Tibial artery (tissue), 4 donors: ENCODE measurements around the gene PDE4B.

ENCODE experiments used
- DNase-seq, 2 donors: peaks; one replicate each; pipeline ENCODE4 v3.0.0-alpha.2; 2019
- H3K27ac ChIP-seq, 2 donors: fragments of 200-600 bp; sonication (generic) in 1 of 2; 1 replicate in 1 of 2; 2 replicates in 1 of 2; pipeline ENCODE4 v1.5.1; 2018 to 2019; ENCODE audit warnings: mild to moderate bottlenecking in 1 of 2
- H3K27me3 ChIP-seq, 2 donors: fragments of 200-600 bp; sonication (generic) in 1 of 2; one replicate each; pipeline versions ENCODE4 v1.5.1 to v1.6.0; 2016 to 2019
- H3K36me3 ChIP-seq, 3 donors: fragments of 200-600 bp; sonication (generic) in 2 of 3; one replicate each; pipeline ENCODE4 v1.5.1; 2016 to 2019; ENCODE audit warnings: mild to moderate bottlenecking in 2 of 3
- H3K4me1 ChIP-seq, 4 donors: fragments of 200-600 bp; sonication (generic) in 2 of 4; 1 replicate in 3 of 4; 2 replicates in 1 of 4; pipeline ENCODE4 v1.5.1; 2016 to 2019
- H3K4me3 ChIP-seq, 2 donors: fragments of 200-600 bp; sonication (generic) in 1 of 2; 1 replicate in 1 of 2; 2 replicates in 1 of 2; pipeline ENCODE4 v1.5.1; 2018 to 2019; ENCODE audit warnings: mild to moderate bottlenecking in 2 of 2
- H3K9me3 ChIP-seq, 3 donors: fragments of 200-600 bp; sonication (generic) in 1 of 3; one replicate each; pipeline ENCODE4 v1.5.1; 2016 to 2019
- intact Hi-C: fragments of 100-400 bp; cut with DNase I; formaldehyde crosslinking; loops from one replicate; pipeline ENCODE4 v1.15.0; 2023; ENCODE audit warnings: low total_unique reads
- TF ChIP-seq, protein P1 (sequence below), 2 experiments: fragments of 200-600 bp in 1 of 2; fragments of 450-650 bp in 1 of 2; IDR thresholded peaks; one replicate each; pipeline ENCODE4 v1.5.1; 2017 to 2019; ENCODE audit warnings: antibody characterized with exemption in 2 of 2, mild to moderate bottlenecking in 1 of 2, moderate library complexity in 1 of 2

The PDE4B gene

GRCh38 chr1:66073388-66073787, 280.7 kb downstream of the PDE4B start:
- TF ChIP-seq, protein P1, sequence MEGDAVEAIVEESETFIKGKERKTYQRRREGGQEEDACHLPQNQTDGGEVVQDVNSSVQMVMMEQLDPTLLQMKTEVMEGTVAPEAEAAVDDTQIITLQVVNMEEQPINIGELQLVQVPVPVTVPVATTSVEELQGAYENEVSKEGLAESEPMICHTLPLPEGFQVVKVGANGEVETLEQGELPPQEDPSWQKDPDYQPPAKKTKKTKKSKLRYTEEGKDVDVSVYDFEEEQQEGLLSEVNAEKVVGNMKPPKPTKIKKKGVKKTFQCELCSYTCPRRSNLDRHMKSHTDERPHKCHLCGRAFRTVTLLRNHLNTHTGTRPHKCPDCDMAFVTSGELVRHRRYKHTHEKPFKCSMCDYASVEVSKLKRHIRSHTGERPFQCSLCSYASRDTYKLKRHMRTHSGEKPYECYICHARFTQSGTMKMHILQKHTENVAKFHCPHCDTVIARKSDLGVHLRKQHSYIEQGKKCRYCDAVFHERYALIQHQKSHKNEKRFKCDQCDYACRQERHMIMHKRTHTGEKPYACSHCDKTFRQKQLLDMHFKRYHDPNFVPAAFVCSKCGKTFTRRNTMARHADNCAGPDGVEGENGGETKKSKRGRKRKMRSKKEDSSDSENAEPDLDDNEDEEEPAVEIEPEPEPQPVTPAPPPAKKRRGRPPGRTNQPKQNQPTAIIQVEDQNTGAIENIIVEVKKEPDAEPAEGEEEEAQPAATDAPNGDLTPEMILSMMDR (IDR thresholded peaks at IDR 0.05) = no peak
- Histone ChIP-seq H3K27me3 (no peaks in the 10 kb centered on the region), H3K27ac (no peak overlapping the region), H3K4me1 (no peaks in the 10 kb centered on the region), H3K4me3 (no peak overlapping the region), H3K36me3 (no peaks in the 10 kb centered on the region), H3K9me3 (no peaks in the 10 kb centered on the region)
- intact Hi-C loops = no loop called here
- DNase-seq = no peak

DNA sequence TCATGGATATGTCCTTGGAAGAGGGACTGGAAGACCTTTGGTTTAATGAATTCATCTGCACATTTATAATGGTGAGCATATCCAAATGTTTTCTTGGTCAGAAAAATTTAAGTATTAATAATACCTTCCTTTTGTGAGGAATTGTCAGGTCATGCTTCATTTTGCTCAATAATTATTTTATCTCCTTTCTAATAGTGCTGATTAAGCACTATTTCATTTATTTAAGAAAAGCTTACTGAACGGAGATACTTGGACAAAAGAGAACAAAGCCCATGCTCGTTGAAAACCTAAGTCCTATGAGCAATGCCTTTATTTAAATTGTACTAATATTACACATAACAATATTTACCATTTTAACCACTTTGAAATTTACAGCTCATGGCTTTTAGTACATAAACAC, 281.5 kb downstream of the PDE4B start:
- H3K4me1 ChIP-seq = no peaks in the 10 kb centered on the region
- no peak for DNase-seq
- no peaks in the 10 kb centered on the region for H3K36me3 ChIP-seq
- H3K4me3 ChIP-seq = no peak overlapping the region
- no peaks in the 10 kb centered on the region for H3K9me3 ChIP-seq
- no peak overlapping the region for H3K27ac ChIP-seq
- no peaks in the 10 kb centered on the region for H3K27me3 ChIP-seq
- TF ChIP-seq, protein P1 (IDR thresholded peaks at IDR 0.05) = no peak
- intact Hi-C loops = no loop called here

- TF ChIP-seq, protein P1 (IDR thresholded peaks at IDR 0.05) = no peak
- H3K9me3 ChIP-seq = no peaks in the 10 kb centered on the region
- H3K4me1 ChIP-seq = no peaks in the 10 kb centered on the region
- intact Hi-C loops = no loop called here
- no peak for DNase-seq
- H3K27me3 ChIP-seq = no peaks in the 10 kb centered on the region
- no peak overlapping the region for H3K4me3 ChIP-seq
- H3K36me3 ChIP-seq = no peaks in the 10 kb centered on the region
- H3K27ac ChIP-seq = no peak overlapping the region
These were observed 285.7 kb downstream of the PDE4B start for GRCh38 chr1:66078412-66078811.

DNA sequence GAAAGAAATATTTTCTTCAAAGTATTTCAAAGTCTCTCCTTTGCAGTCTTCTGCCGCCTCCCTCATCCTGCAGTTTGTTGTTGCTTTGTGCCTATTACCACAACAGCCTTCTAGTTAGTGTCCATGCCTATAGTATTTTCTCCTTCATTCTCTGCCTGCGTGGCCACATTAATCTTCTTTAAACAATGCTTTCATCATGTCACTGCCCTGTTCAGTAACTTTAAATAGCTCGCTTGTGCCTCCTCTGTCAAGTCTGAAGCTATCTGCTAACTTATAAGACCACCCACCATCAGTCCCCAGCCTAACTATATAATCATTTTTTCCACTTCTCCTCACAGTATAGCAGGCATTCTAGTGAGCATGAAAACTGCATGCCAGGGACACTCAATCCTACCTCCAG, 290.3 kb downstream of the PDE4B start:
- Histone ChIP-seq H3K27ac (no peak overlapping the region), H3K36me3 (no peaks in the 10 kb centered on the region), H3K9me3 (no peaks in the 10 kb centered on the region), H3K27me3 (no peaks in the 10 kb centered on the region), H3K4me1 (no peaks in the 10 kb centered on the region), H3K4me3 (no peak overlapping the region)
- TF ChIP-seq, protein P1 (IDR thresholded peaks at IDR 0.05) = no peak
- intact Hi-C loops = no loop called here
- DNase-seq = no peak

- no peaks in the 10 kb centered on the region for H3K27me3 ChIP-seq
- H3K9me3 ChIP-seq = no peaks in the 10 kb centered on the region
- H3K27ac ChIP-seq = no peak overlapping the region
- no peaks in the 10 kb centered on the region for H3K36me3 ChIP-seq
- no peak for DNase-seq
- TF ChIP-seq, protein P1 (IDR thresholded peaks at IDR 0.05) = no peak
- no peak overlapping the region for H3K4me3 ChIP-seq
- intact Hi-C loops = no loop called here
- no peaks in the 10 kb centered on the region for H3K4me1 ChIP-seq
These were observed 291.7 kb downstream of the PDE4B start for GRCh38 chr1:66084442-66084841.

- DNase-seq = no peak
- intact Hi-C loops = no loop called here
- Histone ChIP-seq H3K9me3 (no peaks in the 10 kb centered on the region), H3K27me3 (no peaks in the 10 kb centered on the region), H3K4me3 (no peak overlapping the region), H3K4me1 (no peaks in the 10 kb centered on the region), H3K36me3 (no peaks in the 10 kb centered on the region), H3K27ac (no peak overlapping the region)
- TF ChIP-seq, protein P1 (IDR thresholded peaks at IDR 0.05) = no peak
These were observed 292.9 kb downstream of the PDE4B start for GRCh38 chr1:66085600-66085999.
